ENCODE measurements around the gene VWA8. TPM values are rescaled to one million over a fixed set of nuclear protein-coding genes. Genes with fewer than 3 reads are reported as not detected.
"Not testable (repeated sequence)": the region's sequence is repeated elsewhere in the genome, so short reads cannot be mapped to it uniquely, and the experiment has no call there.

Gene VWA8
- total and polyA plus RNA-seq, 4 donors, result 9.8 to 35.7 (median 18.5) TPM

GRCh38 chr13:41631296-41631965 is 329.5 kb downstream of the VWA8 start:
- H3K27me3 ChIP-seq (ENCODE audit: control insufficient read depth, insufficient read depth, low read length), result no peaks in the 10 kb centered on the region
- H3K4me3 ChIP-seq (ENCODE audit: low read depth, low read length), result no peak overlapping the region
- no peak overlapping the region for H3K27ac ChIP-seq (ENCODE audit: low read depth, low read length)
- DNase-seq (ENCODE audit: low read depth in 4 of 6, low spot score in 6 of 6), result no peak
- H3K9me3 ChIP-seq (ENCODE audit: control insufficient read depth, insufficient read depth, low read length), result no peaks in the 10 kb centered on the region
- WGBS (ENCODE audit: insufficient coverage), result 94% methylated on average over 3 of the region's 5 CpGs
- no peaks in the 10 kb centered on the region for H3K36me3 ChIP-seq (ENCODE audit: control insufficient read depth, insufficient read depth, low read length)
- H3K4me1 ChIP-seq (ENCODE audit: control insufficient read depth, insufficient read depth, low read length), result no peaks in the 10 kb centered on the region

GRCh38 chr13:41627425-41627824 is 333.5 kb downstream of the VWA8 start:
- Histone ChIP-seq H3K4me1 (ENCODE audit: control insufficient read depth, insufficient read depth, low read length) (no peaks in the 10 kb centered on the region), H3K36me3 (ENCODE audit: control insufficient read depth, insufficient read depth, low read length) (no peaks in the 10 kb centered on the region), H3K9me3 (ENCODE audit: control insufficient read depth, insufficient read depth, low read length) (peaks cover 1% of the 10 kb centered on the region), H3K4me3 (ENCODE audit: low read depth, low read length) (no peak overlapping the region), H3K27ac (ENCODE audit: low read depth, low read length) (no peak overlapping the region), H3K27me3 (ENCODE audit: control insufficient read depth, insufficient read depth, low read length) (no peaks in the 10 kb centered on the region)
- no peak for DNase-seq (ENCODE audit: low read depth in 4 of 6, low spot score in 6 of 6)
- 94% methylated on average over 3 of the region's 5 CpGs for WGBS (ENCODE audit: insufficient coverage)

- Histone ChIP-seq H3K27ac (ENCODE audit: low read depth, low read length) (no peak overlapping the region), H3K9me3 (ENCODE audit: control insufficient read depth, insufficient read depth, low read length) (peaks cover 1% of the 10 kb centered on the region)
- DNase-seq (ENCODE audit: low read depth in 4 of 6, low spot score in 6 of 6), result peak in 1 of 6 donors; percentile 53
Measured at GRCh38 chr13:41624041-41624440, 336.9 kb downstream of the VWA8 start.

GRCh38 chr13:41622432-41623429 is 338.2 kb downstream of the VWA8 start:
- Histone ChIP-seq H3K27ac (ENCODE audit: low read depth, low read length) (no peak overlapping the region), H3K4me1 (ENCODE audit: control insufficient read depth, insufficient read depth, low read length) (no peaks in the 10 kb centered on the region), H3K27me3 (ENCODE audit: control insufficient read depth, insufficient read depth, low read length) (no peaks in the 10 kb centered on the region), H3K9me3 (ENCODE audit: control insufficient read depth, insufficient read depth, low read length) (peaks cover 1% of the 10 kb centered on the region), H3K36me3 (ENCODE audit: control insufficient read depth, insufficient read depth, low read length) (no peaks in the 10 kb centered on the region), H3K4me3 (ENCODE audit: low read depth, low read length) (no peak overlapping the region)
- no peak for DNase-seq (ENCODE audit: low read depth in 4 of 6, low spot score in 6 of 6)
- no CpG with 5 or more reads among the region's 6 CpGs for WGBS (ENCODE audit: insufficient coverage)

More at GRCh38 chr13:41624041-41624440, 336.9 kb downstream of the VWA8 start:
- Histone ChIP-seq H3K36me3 (ENCODE audit: control insufficient read depth, insufficient read depth, low read length) (no peaks in the 10 kb centered on the region), H3K4me3 (ENCODE audit: low read depth, low read length) (no peak overlapping the region), H3K4me1 (ENCODE audit: control insufficient read depth, insufficient read depth, low read length) (no peaks in the 10 kb centered on the region), H3K27me3 (ENCODE audit: control insufficient read depth, insufficient read depth, low read length) (no peaks in the 10 kb centered on the region)

DNA sequence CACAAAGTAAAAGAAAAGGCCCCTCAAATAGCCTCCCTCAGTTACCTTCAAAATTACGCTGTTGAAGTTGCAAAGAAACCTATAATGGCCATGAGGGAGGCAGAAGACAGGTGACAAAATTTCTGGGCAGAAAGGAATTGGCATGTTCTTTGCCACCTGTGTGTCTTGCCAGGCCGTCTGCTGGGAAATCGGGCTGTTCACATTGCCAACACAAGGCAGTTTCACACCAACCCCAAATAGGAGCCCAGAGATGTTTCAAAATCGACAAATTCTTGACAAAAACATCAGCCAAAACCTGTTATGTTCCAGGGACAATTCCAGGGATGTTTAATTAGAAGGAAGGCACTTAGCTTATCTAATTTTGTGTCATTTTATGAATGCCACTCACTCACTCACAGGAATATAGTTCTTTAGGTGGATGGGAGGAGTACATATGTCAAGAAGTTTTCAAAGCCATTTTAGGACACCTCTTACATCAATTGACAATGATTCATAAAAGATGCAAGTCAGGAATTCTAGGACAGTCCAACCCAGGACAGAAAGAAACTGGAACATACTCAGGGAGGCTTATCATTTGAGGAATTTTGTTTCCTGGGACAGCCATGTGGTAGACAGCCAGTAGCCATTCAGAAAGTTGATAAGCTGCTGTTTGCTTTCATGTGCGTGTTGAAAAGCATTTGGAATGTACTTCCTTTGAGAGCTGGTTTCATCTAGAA is 339.0 kb downstream of the VWA8 start:
- DNase-seq (ENCODE audit: low read depth in 4 of 6, low spot score in 6 of 6), result peak in 1 of 6 donors; percentile 60
- 100% methylated on average over 2 of the region's 5 CpGs for WGBS (ENCODE audit: insufficient coverage)
- Histone ChIP-seq H3K9me3 (ENCODE audit: control insufficient read depth, insufficient read depth, low read length) (peaks cover 1% of the 10 kb centered on the region), H3K36me3 (ENCODE audit: control insufficient read depth, insufficient read depth, low read length) (no peaks in the 10 kb centered on the region), H3K27me3 (ENCODE audit: control insufficient read depth, insufficient read depth, low read length) (no peaks in the 10 kb centered on the region), H3K4me3 (ENCODE audit: low read depth, low read length) (no peak overlapping the region), H3K4me1 (ENCODE audit: control insufficient read depth, insufficient read depth, low read length) (no peaks in the 10 kb centered on the region), H3K27ac (ENCODE audit: low read depth, low read length) (no peak overlapping the region)

DNA sequence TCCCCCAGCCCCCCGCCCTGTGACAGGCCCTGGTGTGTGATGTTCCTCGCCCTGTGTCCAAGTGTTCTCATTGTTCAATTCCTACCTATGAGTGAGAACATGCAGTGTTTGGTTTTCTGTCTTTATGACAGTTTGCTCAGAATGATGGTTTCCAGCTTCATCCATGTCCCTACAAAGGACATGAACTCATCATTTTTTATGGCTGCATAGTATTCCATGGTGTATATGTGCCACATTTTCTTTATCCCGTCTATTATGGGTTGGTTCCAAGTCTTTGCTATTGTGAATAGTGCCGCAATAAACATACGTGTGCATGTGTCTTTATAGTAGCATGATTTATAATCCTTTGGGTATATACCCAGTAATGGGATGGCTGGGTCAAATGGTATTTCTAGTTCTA is 343.3 kb downstream of the VWA8 start:
- not testable (repeated sequence) for H3K36me3 ChIP-seq (ENCODE audit: control insufficient read depth, insufficient read depth, low read length); H3K9me3 ChIP-seq (ENCODE audit: control insufficient read depth, insufficient read depth, low read length); DNase-seq (ENCODE audit: low read depth in 4 of 6, low spot score in 6 of 6); H3K27ac ChIP-seq (ENCODE audit: low read depth, low read length); H3K27me3 ChIP-seq (ENCODE audit: control insufficient read depth, insufficient read depth, low read length); H3K4me1 ChIP-seq (ENCODE audit: control insufficient read depth, insufficient read depth, low read length); H3K4me3 ChIP-seq (ENCODE audit: low read depth, low read length)
- no CpG with 5 or more reads among the region's 5 CpGs for WGBS (ENCODE audit: insufficient coverage)

DNA sequence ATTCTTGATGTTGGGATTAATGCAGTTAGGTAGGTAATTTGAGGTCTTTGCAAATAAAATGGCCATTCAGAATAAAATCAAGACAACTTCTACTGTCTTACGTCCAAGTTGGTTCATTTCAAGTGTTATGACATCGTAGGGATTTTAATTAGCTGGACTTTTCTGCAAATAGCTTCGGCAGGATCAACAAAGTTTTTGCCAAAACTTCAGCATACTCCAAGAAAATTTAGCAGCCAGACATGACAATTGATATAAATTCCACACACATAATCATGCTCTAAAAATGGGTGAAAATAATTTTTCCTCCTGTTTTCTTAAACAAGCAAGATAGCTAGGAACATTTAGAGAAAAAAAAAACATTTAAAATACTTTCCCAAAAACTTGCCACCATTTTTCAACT is 344.8 kb downstream of the VWA8 start:
- peaks cover 4% of the 10 kb centered on the region for H3K4me1 ChIP-seq (ENCODE audit: control insufficient read depth, insufficient read depth, low read length)
- no peak for DNase-seq (ENCODE audit: low read depth in 4 of 6, low spot score in 6 of 6)
- H3K9me3 ChIP-seq (ENCODE audit: control insufficient read depth, insufficient read depth, low read length), result no peaks in the 10 kb centered on the region
- 100% methylated on average over 1 of the region's 3 CpGs for WGBS (ENCODE audit: insufficient coverage)
- H3K4me3 ChIP-seq (ENCODE audit: low read depth, low read length), result no peak overlapping the region
- no peak overlapping the region for H3K27ac ChIP-seq (ENCODE audit: low read depth, low read length)
- H3K27me3 ChIP-seq (ENCODE audit: control insufficient read depth, insufficient read depth, low read length), result no peaks in the 10 kb centered on the region
- H3K36me3 ChIP-seq (ENCODE audit: control insufficient read depth, insufficient read depth, low read length), result peaks cover 3% of the 10 kb centered on the region

DNA sequence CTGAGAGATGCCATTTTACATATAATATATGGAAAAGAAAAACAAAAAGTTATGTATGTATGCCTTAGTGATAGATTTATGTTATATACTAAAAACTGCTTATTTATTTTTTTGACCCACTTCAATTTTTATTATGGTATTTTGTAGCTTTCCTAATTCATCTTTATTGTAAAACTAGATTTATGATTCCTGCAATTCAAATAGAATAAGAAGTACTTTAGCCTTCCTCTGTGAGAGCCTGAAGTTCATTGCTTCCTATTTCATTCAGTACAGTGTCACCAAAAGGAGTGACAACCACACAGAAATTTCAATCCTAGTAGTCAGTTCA is 345.4 kb downstream of the VWA8 start:
- H3K27me3 ChIP-seq (ENCODE audit: control insufficient read depth, insufficient read depth, low read length), result no peaks in the 10 kb centered on the region
- no peak overlapping the region for H3K4me3 ChIP-seq (ENCODE audit: low read depth, low read length)
- no peak for DNase-seq (ENCODE audit: low read depth in 4 of 6, low spot score in 6 of 6)
- no peaks in the 10 kb centered on the region for H3K9me3 ChIP-seq (ENCODE audit: control insufficient read depth, insufficient read depth, low read length)
- no peak overlapping the region for H3K27ac ChIP-seq (ENCODE audit: low read depth, low read length)
- peaks cover 9% of the 10 kb centered on the region for H3K36me3 ChIP-seq (ENCODE audit: control insufficient read depth, insufficient read depth, low read length)
- peaks cover 7% of the 10 kb centered on the region for H3K4me1 ChIP-seq (ENCODE audit: control insufficient read depth, insufficient read depth, low read length)

GRCh38 chr13:41614671-41615527 is 346.0 kb downstream of the VWA8 start:
- no peaks in the 10 kb centered on the region for H3K27me3 ChIP-seq (ENCODE audit: control insufficient read depth, insufficient read depth, low read length)
- H3K27ac ChIP-seq (ENCODE audit: low read depth, low read length), result peak overlapping the region; percentile 60
- WGBS (ENCODE audit: insufficient coverage), result 90% methylated on average over 6 of the region's 7 CpGs
- no peaks in the 10 kb centered on the region for H3K9me3 ChIP-seq (ENCODE audit: control insufficient read depth, insufficient read depth, low read length)
- H3K4me1 ChIP-seq (ENCODE audit: control insufficient read depth, insufficient read depth, low read length), result peaks cover 7% of the 10 kb centered on the region
- no peak for DNase-seq (ENCODE audit: low read depth in 4 of 6, low spot score in 6 of 6)
- H3K36me3 ChIP-seq (ENCODE audit: control insufficient read depth, insufficient read depth, low read length), result peaks cover 9% of the 10 kb centered on the region
- no peak overlapping the region for H3K4me3 ChIP-seq (ENCODE audit: low read depth, low read length)

All from spinal cord (tissue), 10 donors.